HG02885 (cell line): ENCODE data around the gene APOBEC2.

Experiments
- ATAC-seq: cut with Tn5 transposase; IDR thresholded peaks from one replicate; pipeline ENCODE4 v1.9.1; 2021; ENCODE audit warnings: mild to moderate bottlenecking; ENCODE audit not compliant: unreplicated experiment, poor library complexity

Gene APOBEC2

GRCh38 chr6:41036601-41037000, 16.4 kb upstream of the APOBEC2 start:
- ATAC-seq: no peak

GRCh38 chr6:41037107-41037900, 15.7 kb upstream of the APOBEC2 start:
- ATAC-seq: no peak

DNA sequence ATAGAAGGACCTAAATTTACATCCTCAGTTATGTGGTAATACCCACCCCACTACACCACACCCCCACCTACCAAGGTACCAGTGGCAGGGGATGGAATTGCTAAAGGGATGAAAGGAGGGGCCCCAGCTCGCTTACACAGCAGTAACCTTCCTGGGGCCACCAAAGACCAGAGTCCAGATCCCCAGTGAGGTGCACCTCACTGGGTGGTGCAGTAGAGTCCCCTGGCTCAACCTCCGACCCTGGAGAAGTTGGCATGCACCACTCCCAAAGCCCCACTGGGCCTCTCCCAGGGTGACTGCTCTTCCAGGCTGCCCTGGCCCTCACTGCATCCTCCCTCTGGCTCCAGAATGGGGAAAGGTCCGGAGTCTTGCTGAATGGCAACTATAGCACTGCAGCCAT, 14.8 kb upstream of the APOBEC2 start:
- no peak for ATAC-seq

- no peak for ATAC-seq
These were observed 13.7 kb upstream of the APOBEC2 start, which contains the start of gene UNC5CL for GRCh38 chr6:41039060-41039998. TSS of gene UNC5CL (minus strand) at chr6:41039221. CDS start at chr6:41035074, 4,147 bp downstream.

- no peak for ATAC-seq
These were observed 12.7 kb upstream of the APOBEC2 start for GRCh38 chr6:41040101-41040939.

DNA sequence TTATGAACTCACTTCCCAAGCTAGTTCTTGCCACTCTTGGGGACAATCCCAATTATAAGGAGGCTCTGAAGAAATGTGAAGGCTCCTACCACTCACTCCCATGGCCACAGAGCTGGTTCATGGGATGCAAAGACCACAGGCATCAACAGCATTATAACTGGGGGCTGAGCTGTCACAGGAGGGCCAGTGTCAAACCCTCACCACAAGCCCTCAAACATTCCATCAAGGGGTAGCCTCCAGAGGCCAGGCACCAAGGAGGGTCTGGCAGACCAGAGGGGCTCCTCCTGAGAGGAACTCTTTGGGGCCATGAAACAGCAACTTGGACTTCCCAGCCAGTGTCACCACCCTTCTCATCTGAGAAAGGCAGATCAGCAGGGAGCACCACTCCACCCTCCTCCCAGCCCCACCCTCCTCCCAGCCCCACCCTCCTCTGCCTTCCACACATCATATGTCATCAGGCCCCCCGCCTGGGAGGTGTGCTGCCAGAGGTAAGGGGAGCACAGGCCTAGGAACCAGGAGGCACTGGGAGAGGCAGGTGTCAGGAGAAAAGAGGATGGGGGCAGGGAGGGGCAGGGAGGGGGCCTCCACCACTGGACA, 12.0 kb upstream of the APOBEC2 start:
- no peak for ATAC-seq

DNA sequence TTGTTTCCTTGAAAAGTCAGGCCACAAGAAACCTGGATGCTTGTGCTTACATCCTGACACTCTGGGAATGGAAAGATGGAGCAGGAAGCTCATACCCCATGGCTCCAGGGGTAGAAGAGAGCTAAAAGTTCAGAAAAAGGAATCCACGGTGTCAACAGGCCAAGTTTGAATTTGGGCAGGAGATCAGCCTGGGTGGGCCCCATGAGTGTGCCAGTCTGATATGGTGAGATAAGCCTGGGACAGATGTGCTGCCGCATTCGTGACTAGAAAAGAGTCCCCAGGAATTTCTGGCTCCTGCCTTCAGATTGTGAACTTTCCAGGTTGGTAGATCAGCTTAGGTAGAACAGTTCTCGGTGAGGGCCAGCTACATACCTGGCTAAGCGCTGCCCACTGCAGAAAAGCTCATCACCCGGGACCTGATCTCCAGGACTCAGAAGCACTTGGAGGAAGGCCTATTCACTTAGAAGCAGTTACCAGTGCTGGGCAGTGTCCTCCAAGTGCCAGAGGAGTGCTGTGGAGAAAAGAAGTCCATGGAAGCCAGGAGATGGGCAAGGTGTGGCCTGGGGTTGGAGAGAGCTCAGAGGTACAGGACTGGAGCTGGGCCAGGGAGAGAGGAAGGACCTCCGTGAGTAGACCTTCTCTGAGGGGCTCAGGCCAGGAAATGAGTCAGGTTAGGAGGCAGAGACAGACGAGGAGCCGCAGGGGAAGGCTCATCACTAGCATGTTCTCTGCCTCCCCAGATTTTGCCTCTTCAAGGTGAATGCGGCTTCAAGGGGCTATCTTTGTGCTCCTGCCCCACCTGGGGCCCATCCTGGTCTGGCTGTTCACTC, 10.6 kb upstream of the APOBEC2 start, which contains the start of gene TSPO2:
Gene TSPO2 (plus strand): TSS at position 242 of the 830 bp plus-strand sequence. CDS start 519 bp downstream, at position 761.
- no peak for ATAC-seq

DNA sequence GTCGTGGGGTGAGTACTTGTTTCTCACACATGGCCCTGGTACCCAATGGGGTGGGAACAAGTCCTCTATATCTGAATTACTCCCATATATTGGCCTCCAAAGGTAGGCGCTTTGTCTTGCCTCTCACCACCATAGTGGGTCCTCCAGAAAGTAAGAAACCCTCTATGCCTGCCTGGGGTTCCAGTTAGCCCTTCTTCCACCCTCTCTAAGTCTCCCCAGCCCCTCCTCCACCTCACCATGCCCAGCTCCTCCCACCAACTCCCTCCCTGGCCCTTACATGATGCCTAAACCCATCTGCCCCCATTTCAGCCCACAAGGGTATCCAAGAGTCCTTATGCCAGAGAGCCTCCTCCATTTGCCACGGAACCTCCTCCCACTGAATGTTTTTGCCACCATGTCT, 9.9 kb upstream of the APOBEC2 start:
- no peak for ATAC-seq

DNA sequence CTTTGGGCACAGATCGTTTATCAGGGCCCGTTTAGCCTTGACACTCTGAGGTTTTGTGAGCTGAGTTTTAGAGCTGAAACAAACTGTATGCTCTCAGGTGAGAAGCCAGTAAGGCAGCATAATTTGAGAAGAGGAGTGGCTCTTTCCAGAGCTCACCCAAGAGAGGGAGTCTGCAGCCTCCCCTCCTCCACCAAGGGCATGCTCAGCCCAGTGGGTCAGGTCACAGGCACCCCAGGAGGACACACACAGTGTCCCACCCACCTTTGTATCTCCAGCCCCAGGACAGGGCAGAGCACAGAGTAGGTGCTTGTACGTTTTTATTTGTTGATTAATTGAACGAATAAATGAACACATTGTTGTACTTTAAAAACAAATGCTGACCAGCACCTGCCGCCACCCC, 7.3 kb upstream of the APOBEC2 start:
- no peak for ATAC-seq

GRCh38 chr6:41046084-41046483, 6.9 kb upstream of the APOBEC2 start:
- ATAC-seq: no peak

DNA sequence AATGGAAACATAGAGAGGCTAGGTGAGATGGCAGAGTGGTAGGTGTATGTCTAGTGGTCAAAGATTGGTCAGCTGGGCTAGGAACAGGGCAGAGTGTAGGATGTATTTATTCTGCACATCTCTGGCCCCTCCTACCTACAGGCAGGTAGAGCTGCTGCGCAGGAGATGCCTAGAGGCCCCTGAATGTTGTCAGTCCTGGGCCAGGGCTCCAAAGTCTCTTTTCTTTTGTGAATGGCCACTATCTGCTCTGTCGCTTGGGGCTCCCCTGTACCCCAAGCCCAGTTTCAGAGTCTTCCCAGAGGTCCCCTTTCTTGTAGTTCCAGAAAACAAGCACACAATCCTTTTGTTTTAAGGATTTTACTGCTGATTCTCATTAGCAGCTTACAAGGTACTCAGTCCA, 5.7 kb upstream of the APOBEC2 start:
- no peak for ATAC-seq

DNA sequence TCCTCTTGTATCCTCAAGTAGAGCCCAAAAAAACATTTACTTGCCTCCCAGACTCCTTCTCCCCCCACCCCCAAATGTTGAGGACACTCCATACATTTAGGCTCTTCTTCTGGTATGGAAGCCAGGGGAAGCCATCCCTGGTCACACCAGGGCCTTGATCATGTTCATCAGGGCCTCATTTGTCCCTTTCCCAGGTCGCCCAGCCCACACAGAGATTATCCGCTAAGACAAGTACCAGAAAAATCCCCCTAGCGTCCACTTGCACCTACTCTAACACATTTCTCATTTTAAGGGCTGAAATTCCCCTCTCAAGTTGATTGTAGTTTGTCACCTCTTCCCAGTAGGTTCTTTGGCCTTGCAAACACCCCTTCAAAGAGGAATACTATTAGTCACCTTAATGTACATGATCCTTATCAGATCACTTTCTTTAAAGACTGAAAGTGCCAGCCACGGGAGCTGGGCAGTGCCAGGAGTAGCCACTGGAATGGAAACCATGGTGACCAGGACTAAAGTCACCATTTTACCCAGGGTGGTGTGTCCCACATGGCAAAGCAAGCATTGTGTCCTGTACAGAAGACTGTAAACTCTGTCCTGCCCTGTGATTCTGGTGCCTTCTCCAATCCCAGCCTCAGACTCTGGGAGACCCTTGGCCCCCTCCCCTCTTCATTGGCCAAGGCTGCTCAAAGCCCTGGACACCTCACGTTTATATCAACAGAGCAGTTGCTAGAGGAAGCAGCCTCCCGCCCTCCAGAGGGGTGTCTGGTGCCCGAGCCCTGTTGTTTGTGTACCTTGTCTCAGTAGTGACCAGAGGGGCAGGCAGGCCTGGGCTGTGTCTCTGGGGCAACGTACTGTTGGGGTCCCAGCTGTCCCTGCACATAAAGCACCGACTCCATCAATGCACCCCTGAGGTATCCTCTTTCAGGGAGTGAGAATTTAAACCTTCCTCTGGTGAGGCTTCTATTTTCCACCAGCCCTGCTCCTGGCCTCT, 5.0 kb upstream of the APOBEC2 start:
- ATAC-seq: no peak

DNA sequence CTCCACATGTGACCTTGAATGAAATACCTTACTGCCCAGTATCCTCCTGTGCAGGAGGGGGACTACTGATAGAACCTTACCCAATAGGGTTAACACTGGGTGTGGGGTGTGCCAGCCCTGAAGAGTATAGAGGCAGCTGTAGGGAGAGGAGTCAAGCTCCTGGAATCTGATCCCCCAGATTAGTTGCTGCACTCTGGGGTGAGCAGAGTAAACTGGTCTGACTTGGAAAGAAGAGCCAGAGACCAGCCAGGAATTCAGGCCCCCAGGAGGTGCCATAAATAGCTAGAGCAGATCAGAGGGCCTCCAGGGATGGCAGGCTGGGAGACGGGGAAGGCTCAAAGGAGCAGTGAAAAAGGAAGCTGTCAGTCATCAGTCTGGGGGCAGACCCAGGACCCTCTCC, 3.5 kb upstream of the APOBEC2 start:
- no peak for ATAC-seq

- no peak for ATAC-seq
These were observed 3.0 kb upstream of the APOBEC2 start for GRCh38 chr6:41049955-41050354.

- no peak for ATAC-seq
These were observed 2.5 kb upstream of the APOBEC2 start for GRCh38 chr6:41050536-41050935.

DNA sequence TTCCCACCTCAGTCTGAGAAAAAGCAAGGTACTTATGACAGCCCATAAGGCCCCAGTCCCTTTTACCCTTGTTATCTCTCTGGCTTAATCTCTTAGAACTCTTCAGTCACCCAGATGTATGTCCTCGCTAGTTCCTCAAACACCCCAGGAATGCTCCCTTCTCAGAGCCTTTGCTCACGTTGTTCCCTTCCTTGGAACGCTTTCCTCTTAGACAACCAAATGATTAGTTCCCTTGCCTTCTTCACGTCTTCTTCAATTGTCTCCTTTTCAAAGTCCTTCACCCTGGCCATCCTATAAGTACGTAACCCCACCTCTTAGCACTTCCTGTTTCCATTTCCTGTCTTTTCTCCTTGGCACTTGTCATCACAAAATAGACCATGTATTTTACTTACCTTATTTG, 1.1 kb upstream of the APOBEC2 start:
- ATAC-seq: no peak

GRCh38 chr6:41054511-41054910, 1.5 kb downstream of the APOBEC2 start:
- ATAC-seq: no peak

GRCh38 chr6:41055149-41055548, 2.1 kb downstream of the APOBEC2 start:
- ATAC-seq: no peak
